Measurements from ENCODE around the gene PMPCA. TPM values are rescaled to one million over a fixed set of nuclear protein-coding genes. Genes with fewer than 3 reads are reported as not detected.

PMPCA gene
- total and polyA plus RNA-seq, 2 experiments from 2014 or later: 61.3 to 88.2 TPM

- TF ChIP-seq CREB1 (CRISPR knock-in tag; IDR thresholded peaks at IDR 0.05; ENCODE audit: low read depth) (no peak), EZH2 (IDR thresholded peaks at IDR 0.05; ENCODE audit: low read depth, unreplicated experiment) (no peak), JUNB (IDR thresholded peaks at IDR 0.05; ENCODE audit: unreplicated experiment) (no peak), ETS1 (IDR thresholded peaks at IDR 0.05) (no peak), POLR2AphosphoS5 (IDR thresholded peaks at IDR 0.05; ENCODE audit: low read depth) (no peak), EZH2phosphoT487 (IDR thresholded peaks at IDR 0.05; ENCODE audit: unreplicated experiment) (no peak), ZNF114 (CRISPR knock-in tag; IDR thresholded peaks at IDR 0.05) (no peak), STAT1 (IDR thresholded peaks at IDR 0.05; ENCODE audit: unreplicated experiment) (no peak), NANOG (IDR thresholded peaks at IDR 0.05; ENCODE audit: borderline replicate concordance) (no peak), ZNF331 (CRISPR knock-in tag; IDR thresholded peaks at IDR 0.05; ENCODE audit: low read depth) (no peak), ZNF462 (CRISPR knock-in tag; IDR thresholded peaks at IDR 0.05) (no peak), REST (IDR thresholded peaks at IDR 0.05; ENCODE audit: unreplicated experiment) (no peak), CTCF (conservative IDR thresholded peaks at IDR 0.05; ENCODE audit: low read depth in 2 of 2) (no peak)
- peaks cover 14% of the 10 kb centered on the region for H3K36me3 ChIP-seq (ENCODE audit: insufficient read depth)
- H3K79me2 ChIP-seq (replicated peaks; ENCODE audit: insufficient read depth): peaks cover 28% of the 10 kb centered on the region
- ATAC-seq: no peak
- peaks cover 9% of the 10 kb centered on the region for H3K4me1 Mint-ChIP-seq
- H3K9me2 ChIP-seq (ENCODE audit: insufficient read depth): no peaks in the 10 kb centered on the region
- H2AFZ ChIP-seq: no peak overlapping the region
- peaks cover 11% of the 10 kb centered on the region for H3F3A ChIP-seq (replicated peaks; ENCODE audit: low read depth)
- no peak overlapping the region for H3K27ac Mint-ChIP-seq
- peaks cover 16% of the 10 kb centered on the region for H3K27me3 Mint-ChIP-seq (ENCODE audit: insufficient read depth, low read depth, poor library complexity)
- no peaks in the 10 kb centered on the region for H3K9me3 Mint-ChIP-seq
- no peak for DNase-seq (ENCODE audit: low spot score)
- H3K27me3 ChIP-seq (ENCODE audit: insufficient read depth): no peaks in the 10 kb centered on the region
- H3K4me3 Mint-ChIP-seq: no peak overlapping the region
- peaks cover 9% of the 10 kb centered on the region for H4K20me1 ChIP-seq (replicated peaks; ENCODE audit: insufficient read depth)
- peaks cover 57% of the 10 kb centered on the region for H3K36me3 Mint-ChIP-seq (ENCODE audit: low read depth)
- H3K4me3 ChIP-seq: no peak overlapping the region
- peaks cover 3% of the 10 kb centered on the region; the same call in 1 of the 2 replicates for H3K4me1 ChIP-seq (ENCODE audit: insufficient read depth)
- no peak overlapping the region for H3K27ac ChIP-seq (ENCODE audit: low read depth)
- no peak overlapping the region for H3K4me2 ChIP-seq
These were observed 14.3 kb upstream of the PMPCA start for GRCh38 chr9:136396219-136396515.

Data from GM23338 (cell line).